ENCODE measurements around the gene G3BP1.
"Not testable (repeated sequence)": the region's sequence is repeated elsewhere in the genome, so short reads cannot be mapped to it uniquely, and the experiment has no call there.

Gene G3BP1

DNA sequence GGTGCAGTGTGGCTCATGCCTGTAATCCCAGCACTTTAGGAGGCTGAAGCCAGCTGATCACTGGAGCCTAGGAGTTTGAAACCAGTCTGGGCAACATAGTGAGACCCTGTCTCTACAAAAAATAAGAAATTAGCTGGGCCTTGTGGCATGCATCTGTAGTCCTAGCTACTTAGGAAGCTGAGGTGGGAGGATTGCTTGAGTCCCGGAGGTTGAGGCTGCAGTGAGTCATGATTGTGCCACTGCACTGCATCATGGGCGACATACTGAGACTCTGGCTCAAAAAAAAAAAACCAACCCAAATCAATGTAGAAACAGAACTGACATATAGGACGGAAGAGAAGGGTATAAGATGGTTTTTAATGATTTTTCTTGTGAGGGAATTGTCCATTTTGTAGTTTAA is 27.7 kb downstream of the G3BP1 start:
- DNase-seq (ENCODE audit: low read depth): no peak

DNA sequence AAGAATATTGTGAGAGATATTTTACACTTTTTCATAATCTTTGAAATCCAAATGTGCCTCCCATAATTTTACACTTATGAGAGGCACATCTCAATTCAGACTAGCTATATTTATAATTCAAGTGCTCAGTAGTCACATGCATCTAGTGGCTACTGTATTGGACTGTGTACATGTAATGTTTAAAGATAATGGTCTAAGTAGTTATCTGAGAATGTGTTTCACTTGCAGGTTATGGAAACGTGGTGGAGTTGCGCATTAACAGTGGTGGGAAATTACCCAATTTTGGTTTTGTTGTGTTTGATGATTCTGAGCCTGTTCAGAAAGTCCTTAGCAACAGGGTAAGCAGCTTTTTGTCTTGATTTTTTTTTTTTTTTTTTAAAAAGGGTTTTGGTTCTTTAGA is 28.8 kb downstream of the G3BP1 start:
- DNase-seq (ENCODE audit: low read depth): no peak

DNA sequence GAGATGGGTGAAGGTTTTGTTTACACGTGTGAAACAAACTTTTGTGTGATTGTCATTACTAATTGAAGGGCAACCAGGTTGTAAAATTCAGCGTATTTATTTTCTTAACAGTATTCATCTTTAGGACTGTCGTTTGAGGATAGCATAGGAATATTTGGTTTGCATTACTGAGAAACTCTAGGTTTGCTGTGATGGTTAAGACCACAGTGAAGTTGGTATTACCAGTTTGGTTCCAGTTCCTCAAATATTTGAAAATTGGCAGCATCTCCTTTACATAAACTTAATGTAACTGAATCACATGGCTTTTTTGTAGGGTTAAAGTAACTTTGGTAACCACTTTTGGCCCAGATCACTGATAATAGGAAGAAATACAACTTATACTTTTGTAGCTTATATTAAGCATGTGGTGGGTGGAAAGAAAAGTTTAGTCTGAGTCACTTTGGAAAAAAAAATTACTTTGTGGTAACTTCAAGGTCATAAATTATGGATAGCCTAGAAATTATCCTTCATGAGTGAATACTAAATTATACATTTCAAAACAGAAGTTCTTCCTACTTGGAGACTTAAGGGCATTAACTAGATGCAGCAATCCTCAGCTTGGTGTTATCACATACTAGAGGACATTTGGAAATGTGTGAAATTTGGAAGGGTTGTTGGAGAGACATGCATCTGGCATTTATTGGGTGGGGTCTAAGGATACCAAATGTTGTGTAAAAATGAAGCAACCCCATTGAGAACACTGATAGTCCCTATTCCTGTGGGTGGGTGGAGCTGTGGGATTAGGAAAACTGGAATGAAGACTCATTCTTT is 33.9 kb downstream of the G3BP1 start:
- DNase-seq (ENCODE audit: low read depth): peak; percentile 80

DNA sequence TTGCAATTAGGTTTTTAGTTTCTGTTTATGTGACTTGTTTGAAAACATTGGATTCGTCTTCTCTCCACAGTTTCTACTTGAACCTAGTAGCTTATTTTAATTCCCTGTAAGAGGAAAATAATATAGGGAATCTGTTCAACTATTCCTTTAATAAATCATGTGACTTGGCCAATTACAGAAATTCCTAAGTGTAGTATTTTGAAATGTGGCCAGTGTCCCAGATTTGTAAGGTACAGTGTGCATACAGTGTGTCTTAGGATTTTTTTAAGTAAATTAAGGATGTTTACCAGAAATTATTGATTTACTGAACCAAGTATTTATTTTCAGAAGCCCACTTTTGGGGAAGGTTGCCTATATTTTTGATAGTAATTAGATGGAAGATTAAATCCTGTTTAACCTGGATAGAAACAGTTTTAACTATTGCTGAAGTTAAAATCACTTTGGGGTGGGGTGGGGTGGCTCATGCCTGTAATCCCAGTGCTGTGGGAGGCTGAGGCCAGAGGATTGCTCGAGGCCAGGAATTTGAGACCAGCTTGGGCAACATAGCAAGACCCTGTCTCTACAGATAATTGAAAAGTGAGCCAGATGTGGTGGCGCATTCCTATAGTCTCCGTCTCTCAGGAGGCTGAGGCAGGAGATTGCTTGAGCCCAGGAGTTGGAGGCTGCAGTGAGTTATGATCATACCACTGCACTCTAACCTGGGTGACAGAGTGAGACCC is 36.9 kb downstream of the G3BP1 start:
- DNase-seq (ENCODE audit: low read depth): no peak

DNA sequence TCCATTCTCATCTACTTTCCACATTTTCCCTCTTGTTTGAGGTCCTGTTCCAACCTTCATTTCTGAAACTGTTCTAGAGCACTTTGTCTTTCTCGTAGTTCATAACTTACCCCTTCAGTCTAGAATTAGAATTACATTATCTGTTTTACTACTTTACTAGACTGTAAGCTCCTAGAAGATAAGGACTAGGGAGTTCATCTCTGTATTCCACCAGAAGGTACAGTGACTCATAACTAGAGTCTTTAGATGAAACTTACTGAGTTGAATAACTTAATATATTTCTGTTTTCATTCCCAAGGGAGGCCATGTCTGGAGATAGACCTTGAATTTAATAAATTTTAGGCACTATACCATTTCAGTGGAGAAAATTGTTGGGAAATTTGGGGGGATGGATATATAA is 38.7 kb downstream of the G3BP1 start:
- DNase-seq (ENCODE audit: low read depth): no peak

DNA sequence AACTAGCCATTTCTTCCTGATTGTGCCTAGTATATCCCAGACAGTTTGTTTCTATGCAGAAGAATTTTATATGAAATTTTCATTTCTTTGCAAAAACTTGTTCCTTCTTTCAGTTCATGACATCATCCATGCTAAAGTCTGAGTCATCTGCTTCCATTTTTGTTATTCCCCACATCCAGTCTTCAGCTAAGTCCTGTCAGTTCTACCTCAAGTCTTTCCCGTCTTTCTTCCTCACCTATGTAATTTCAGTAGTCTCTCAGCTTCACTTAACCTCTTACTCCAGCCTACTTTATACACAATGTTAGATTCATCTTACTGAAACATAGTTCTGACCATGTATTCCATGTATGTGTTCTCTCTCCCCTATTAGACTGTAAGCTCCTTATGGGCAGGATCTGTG is 39.1 kb downstream of the G3BP1 start:
- DNase-seq (ENCODE audit: low read depth): no peak

DNA sequence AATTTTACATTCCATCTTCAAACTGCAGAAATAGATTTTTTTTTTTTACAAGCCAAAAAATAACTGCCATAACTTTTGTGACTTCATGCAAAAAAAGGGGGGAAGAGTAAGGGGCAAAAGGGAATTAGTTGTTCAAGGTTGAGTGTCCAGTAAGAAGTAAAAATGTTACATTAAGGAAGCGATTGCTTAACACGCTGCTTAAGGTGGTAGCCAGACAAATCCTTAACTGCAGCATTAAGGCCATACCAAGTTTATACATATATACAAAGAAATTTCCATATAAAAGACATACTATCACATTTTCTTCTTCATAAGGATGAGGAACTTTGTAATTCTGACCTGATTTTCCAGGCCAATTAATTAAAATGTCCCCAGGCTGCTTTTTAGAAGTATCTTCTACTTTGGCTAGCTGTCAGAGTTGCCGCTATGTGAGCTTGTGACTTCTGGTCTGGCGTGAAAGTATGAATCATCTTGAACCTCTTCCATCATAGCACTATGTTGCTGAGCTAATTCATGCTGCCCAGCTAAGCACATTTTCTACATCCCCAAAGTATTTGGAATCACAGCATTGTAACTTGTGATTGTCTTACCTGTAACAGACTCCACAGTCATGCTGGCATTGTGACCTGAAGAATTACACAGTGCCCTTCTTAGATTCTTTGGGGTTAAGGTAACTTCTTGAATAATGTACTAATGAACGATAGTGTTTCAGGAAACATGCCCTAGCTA is 40.0 kb downstream of the G3BP1 start:
- DNase-seq (ENCODE audit: low read depth): no peak

DNA sequence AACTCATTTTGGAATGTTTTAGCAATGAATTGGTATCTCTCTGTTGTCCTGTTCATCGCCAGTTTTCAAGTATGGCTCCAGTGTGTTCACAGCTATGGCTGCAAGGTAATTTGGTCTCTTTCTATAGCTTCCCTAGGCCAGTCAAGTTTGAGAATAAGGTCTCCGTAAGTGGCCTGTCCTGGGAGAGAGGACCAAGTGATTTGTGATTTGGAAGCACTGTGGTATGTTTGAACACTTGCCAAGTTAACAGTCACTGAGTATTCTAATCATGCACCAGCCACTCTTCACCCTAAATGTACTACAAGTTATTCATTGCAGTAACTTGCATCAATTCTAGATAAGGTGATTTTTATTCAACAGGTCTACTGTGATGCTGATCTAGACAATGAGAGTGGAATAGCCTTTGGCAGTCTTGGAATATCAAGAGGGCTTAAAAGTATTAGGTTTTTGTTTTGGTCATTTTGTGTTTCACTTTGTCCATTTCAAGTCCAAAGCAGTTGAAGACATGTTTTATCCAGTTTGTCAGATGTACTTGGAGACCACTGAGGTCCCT is 41.1 kb downstream of the G3BP1 start:
- DNase-seq (ENCODE audit: low read depth): no peak

DNA sequence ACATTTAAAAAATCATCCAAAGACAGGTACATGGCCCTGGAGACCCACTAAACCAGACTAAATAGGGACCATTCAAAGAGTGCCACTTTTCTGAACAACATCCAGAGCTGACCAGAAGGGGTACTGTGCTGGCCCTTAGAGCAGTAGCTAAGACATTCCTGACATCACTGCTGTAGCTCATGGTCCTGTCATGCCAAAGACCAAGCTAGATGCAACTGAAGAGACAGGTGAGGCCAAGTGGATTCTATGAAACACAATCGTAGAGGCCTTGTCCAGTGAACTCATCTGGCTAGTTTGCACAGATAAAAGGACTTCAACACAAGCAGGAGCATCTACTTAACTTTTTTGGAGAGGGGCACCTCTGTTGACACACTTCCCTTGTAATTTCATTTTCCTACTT is 43.3 kb downstream of the G3BP1 start:
- no peak for DNase-seq (ENCODE audit: low read depth)

DNA sequence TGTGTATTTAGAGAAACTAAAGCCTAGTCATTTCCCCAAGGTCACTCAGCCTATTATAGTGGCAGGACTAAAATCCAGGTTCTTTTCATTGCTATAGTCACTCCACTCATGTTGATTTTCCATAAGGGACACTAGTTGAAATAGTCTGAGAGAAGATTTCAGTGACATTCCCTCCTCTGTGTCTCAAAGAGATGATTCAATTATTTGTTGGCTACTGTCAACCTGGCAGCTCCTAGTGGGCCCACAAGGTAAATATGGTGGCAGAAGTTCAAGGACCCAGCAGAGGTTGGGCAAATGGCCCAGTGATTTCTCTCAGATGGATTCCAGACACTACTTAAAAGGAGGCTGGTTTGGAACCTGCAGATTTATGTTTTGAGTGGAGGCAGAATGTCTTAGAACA is 48.1 kb downstream of the G3BP1 start:
- DNase-seq (ENCODE audit: low read depth): no peak

DNA sequence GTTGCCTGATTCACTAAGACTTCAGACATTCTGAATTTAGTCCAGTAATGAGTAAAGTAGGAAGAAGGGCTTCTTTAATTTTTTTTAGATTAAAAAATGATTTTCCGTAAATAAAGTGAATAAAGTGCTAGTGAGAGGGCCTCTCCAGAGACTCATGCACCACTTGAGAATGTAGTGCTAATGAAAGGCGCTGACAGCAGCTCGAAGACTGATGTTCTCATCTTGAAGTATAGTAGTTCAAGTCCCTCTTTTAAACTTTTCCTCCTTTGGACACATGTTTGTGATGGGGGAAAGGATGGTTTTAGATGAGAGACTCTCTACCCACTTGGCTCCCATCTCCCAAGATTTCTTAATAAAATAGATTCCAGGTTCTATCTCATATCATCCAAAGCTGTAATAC is 48.5 kb downstream of the G3BP1 start:
- no peak for DNase-seq (ENCODE audit: low read depth)

DNA sequence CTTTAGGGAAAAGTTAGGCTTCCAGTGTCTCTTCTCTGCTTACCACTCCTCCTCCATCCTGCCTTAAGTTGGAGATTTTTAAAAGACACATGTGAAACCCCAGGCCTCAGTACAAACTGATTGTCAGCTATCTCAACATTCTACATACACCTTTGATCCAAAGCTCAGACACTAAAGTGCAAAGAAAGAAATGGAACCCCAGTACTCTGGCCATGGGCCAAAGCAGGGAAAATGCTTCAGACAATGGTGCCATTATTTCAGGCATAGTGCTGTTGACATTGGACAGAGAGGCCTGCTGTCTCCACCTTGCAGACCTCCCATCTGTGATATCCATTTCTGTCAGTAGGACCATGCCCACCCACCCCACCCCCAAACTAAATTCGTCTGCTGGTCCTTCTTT is 49.1 kb downstream of the G3BP1 start:
- no peak for DNase-seq (ENCODE audit: low read depth)

DNA sequence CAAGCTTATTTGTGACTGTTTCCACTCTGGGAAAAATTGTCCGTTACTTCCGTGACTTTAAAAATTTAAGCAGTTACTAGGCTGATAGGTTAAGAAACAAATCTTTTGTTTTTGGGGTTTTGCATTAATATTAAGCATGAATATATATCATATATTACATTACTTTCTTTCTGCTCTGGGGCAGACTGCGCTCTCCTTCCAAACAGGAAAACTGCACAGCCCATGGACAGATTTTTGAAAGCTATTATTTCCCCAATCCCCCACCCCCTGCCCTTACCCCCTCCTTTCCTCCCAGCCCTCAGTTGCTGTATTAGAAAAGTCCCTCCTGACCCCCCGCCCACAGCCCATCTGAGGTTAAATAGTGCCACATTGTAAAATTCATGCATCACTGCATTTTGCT is 50.4 kb downstream of the G3BP1 start:
- DNase-seq (ENCODE audit: low read depth): no peak

DNA sequence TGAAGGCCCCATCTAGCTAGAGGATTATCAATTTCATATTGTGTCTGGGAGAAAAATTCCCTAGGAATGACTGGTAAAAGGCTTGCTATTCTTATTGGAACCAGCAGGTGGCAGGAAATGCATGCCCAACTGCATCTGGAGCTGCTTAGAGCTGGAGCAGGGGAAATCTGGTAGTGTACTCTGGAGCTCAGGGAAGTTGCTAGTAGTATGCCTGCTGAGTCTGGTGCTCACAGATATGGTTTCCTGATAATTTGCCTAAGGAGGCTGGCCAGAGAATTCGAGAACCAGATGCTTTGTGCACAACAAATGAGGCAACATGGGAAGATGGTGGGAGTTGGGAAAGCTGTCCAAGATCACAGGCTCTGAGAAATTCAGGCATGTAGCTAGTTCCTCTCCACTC is 53.7 kb downstream of the G3BP1 start:
- DNase-seq (ENCODE audit: low read depth): no peak

DNA sequence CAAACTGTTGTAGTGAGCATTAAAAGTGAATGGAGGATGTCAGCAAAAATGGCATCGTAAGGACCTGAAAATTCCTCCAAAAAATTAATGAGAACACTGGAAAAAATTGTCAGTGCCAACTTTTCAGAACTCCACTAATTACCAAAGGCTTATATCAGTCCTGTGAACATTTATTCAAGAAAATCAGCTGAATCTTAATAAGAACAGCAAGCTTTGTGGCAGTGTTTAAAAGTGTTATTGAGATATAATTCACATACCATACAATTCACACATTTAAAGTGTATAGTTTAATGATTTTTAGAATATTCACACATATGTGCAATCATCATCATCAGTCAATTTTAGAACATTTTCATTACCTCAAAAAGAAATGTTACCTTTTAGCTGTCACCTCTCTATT is 57.6 kb downstream of the G3BP1 start:
- no peak for DNase-seq (ENCODE audit: low read depth)

DNA sequence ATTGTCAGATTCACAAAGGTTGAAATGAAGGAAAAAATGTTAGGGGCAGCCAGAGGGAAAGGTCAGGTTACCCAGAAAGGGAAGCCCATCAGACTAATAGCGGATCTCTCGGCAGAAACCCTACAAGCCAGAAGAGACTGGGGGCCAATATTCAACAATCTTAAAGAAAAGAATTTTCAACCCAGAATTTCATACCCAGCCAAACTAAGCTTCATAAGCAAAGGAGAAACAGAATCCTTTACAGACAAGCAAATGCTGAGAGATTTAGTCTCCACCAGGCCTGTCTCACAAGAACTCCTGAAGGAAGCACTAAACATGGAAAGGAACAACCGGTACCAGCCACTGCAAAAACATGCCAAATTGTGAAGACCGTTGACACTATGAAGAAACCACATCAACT is 61.1 kb downstream of the G3BP1 start:
- not testable (repeated sequence) for DNase-seq (ENCODE audit: low read depth)

DNA sequence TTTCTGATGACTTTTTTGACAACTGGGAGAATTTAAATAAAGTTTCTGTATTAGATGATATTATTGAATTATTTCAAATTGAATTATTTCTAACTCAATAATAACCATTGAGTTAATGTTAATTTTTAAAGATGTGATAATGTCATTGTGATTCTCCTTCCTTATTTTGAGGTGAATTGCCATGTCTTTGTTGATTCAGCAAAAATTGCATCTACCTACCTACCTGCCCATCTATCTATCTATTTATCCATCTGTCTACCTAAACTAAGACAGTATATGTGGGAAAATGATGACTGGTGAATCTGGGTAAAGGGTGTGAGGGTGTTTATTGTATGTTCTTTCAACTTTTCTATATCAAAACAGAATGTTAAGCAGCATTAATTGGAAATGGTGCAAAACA is 75.0 kb downstream of the G3BP1 start:
- no peak for DNase-seq (ENCODE audit: low read depth)

DNA sequence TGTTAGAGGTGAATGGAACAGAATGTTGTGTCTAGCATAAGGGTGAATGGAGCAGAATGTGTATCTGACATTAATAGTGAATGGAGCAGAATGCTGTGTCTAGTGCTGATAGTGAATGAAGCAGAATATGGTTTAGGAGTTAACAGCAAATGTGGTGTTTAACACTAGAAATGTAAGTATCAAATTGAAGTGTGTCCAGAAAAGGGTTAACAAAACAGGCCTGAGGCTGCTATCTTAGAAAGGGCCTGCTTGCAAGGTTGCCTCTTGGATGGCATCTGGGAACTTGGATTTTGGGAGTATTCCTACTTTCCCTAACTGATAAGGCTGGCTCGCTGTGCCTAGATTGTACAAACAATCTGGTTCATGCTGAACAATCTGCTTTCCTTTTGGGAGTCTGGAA is 76.1 kb downstream of the G3BP1 start:
- DNase-seq (ENCODE audit: low read depth): no peak

DNA sequence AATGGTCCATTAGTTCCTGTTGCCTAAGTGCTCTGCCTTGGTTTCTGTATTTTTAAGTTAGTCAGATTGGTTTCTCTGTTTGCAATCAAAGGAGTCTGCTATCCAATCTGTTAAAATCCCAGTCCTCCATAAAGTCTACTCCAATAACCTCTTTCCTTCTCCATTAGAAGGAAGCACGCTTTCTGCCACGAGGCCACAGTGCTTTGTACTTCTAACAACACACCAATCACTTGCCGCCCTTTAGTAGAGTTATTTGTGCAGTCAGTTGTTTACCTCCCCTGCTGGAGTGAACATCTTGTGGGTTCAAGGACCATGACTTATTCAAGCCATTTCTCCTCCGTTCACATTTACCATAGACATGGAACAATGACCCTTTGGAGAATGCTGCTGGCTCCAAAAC is 83.9 kb downstream of the G3BP1 start:
- no peak for DNase-seq (ENCODE audit: low read depth)

DNA sequence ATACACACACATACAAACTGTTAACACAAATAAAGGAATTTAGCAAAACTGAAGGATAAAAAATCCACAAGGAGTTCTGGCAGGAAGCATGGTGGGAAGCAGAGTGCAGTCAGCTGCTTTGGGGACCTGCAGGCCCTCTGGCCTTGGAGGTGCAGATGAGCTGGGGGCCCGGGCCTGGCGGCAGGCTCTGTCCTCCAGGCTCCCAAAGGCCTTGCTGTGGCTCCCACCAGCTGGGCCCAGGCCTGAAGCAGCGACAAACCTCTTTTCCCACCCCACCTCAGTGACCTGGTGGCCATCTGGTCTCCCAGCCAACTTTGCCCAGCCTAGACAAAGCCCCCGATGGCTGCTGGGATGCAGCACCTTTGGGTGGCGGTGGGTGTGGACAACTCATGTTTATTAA is 85.1 kb downstream of the G3BP1 start:
- no peak for DNase-seq (ENCODE audit: low read depth)

DNA sequence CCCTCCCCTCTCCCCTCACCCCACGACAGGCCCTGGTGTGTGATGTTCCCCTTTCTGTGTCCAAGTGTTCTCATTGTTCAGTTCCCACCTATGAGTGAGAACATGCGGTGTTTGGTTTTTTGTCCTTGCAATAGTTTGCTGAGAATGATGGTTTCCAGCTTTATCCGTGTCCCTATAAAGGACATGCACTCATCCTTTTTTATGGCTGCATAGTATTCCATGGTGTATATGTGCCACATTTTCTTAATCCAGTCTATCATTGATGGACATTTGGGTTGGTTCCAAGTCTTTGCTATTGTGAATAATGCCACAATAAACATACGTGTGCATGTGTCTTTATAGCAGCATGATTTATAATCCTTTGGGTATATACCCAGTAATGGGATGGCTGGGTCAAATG is 89.1 kb downstream of the G3BP1 start:
- DNase-seq (ENCODE audit: low read depth): not testable (repeated sequence)

Data from GM04503 (cell line).